SK-N-SH (cell line): ENCODE results near the gene NEDD8. TPM values are rescaled to one million over a fixed set of nuclear protein-coding genes. Genes with fewer than 3 reads are reported as not detected.

Experiments used
- CTCF ChIA-PET: fragments of 300-600, 350-600 bp; formaldehyde crosslinking; extraction: SDS; loops from one replicate; lab custom pipeline; 2021; lab: Yijun Ruan, JAX
- POLR2A ChIA-PET: fragments of 350-600 bp; sonication (Branson Sonifier 250); formaldehyde crosslinking; extraction: SDS; loops from one replicate; lab custom pipeline; 2020; ENCODE audit warnings: antibody characterized with exemption, inconsistent platforms; lab: Yijun Ruan, JAX
- DNase-seq: peaks from one replicate; pipeline ENCODE4 v3.0.0; 2012
- H2AFZ ChIP-seq: fragments of 200-600 bp; sonication (generic); 2 replicates; pipeline ENCODE4 v1.8.1; 2016; ENCODE audit warnings: antibody characterized with exemption, mild to moderate bottlenecking, low read depth
- H3F3A ChIP-seq: fragments of 200-600 bp; sonication (generic); replicated peaks from 2 replicates; pipeline ENCODE3; 2016; ENCODE audit warnings: antibody characterized with exemption, mild to moderate bottlenecking; ENCODE audit not compliant: insufficient read depth
- H3K27ac ChIP-seq, 2 experiments: fragments of 200-500 bp in 1 of 2; fragments of 200-600 bp in 1 of 2; sonication (Bioruptor generic) in 1 of 2; sonication (generic), shearing (Covaris generic) in 1 of 2; 2 replicates each; pipeline versions ENCODE4 v1.5.1 to v1.6.1; 2014 to 2016; ENCODE audit warnings: low read depth in 2 of 2, inconsistent platforms in 1 of 2, low read length in 1 of 2, mild to moderate bottlenecking in 1 of 2, mixed read lengths in 1 of 2
- H3K27me3 ChIP-seq: fragments of 200-600 bp; sonication (generic), shearing (Covaris generic); 2 replicates; pipeline ENCODE4 v1.6.1; 2016; ENCODE audit warnings: mixed run types; ENCODE audit not compliant: insufficient read depth
- H3K36me3 ChIP-seq, 2 experiments: fragments of 200-500 bp in 1 of 2; fragments of 200-600 bp in 1 of 2; sonication (Bioruptor generic) in 1 of 2; sonication (generic) in 1 of 2; replicated peaks in 1 of 2; 2 replicates each; pipeline versions ENCODE3 to v1.5.1; 2014 to 2016; ENCODE audit warnings: low read length in 1 of 2, mild to moderate bottlenecking in 1 of 2; ENCODE audit not compliant: insufficient read depth in 2 of 2, control insufficient read depth in 1 of 2
- H3K4me1 ChIP-seq, 2 experiments: fragments of 200-500 bp in 1 of 2; fragments of 200-600 bp in 1 of 2; sonication (Bioruptor generic) in 1 of 2; sonication (generic), shearing (Covaris generic) in 1 of 2; 2 replicates each; pipeline versions ENCODE4 v1.5.1 to v1.6.1; 2014 to 2016; ENCODE audit warnings: low read depth in 1 of 2, low read length in 1 of 2, mixed run types in 1 of 2; ENCODE audit not compliant: insufficient read depth in 2 of 2, control insufficient read depth in 1 of 2
- H3K4me2 ChIP-seq: fragments of 200-600 bp; sonication (generic), shearing (Covaris generic); 2 replicates; pipeline ENCODE4 v1.6.1; 2017; ENCODE audit warnings: mixed run types
- H3K4me3 ChIP-seq, 2 experiments: fragments of 200-500 bp in 1 of 2; fragments of 200-600 bp in 1 of 2; sonication (Bioruptor generic) in 1 of 2; sonication (generic), shearing (Covaris generic) in 1 of 2; 2 replicates each; pipeline versions ENCODE4 v1.5.1 to v1.8.1; 2014 to 2016; ENCODE audit warnings: low read depth in 2 of 2, inconsistent platforms in 1 of 2, low read length in 1 of 2, mild to moderate bottlenecking in 1 of 2, mixed read lengths in 1 of 2, moderate library complexity in 1 of 2
- H3K79me2 ChIP-seq: fragments of 200-600 bp; sonication (generic); 2 replicates; pipeline ENCODE4 v1.8.1; 2017; ENCODE audit warnings: mild to moderate bottlenecking; ENCODE audit not compliant: insufficient read depth
- H3K9ac ChIP-seq: fragments of 200-600 bp; sonication (generic); 2 replicates; pipeline ENCODE4 v1.6.1; 2017; ENCODE audit warnings: mixed run types
- H3K9me2 ChIP-seq: fragments of 200-600 bp; sonication (generic); 2 replicates; pipeline ENCODE4 v1.6.1; 2017; ENCODE audit warnings: mixed run types
- H3K9me3 ChIP-seq: fragments of 200-600 bp; sonication (generic); 2 replicates; pipeline ENCODE4 v1.6.1; 2017; ENCODE audit warnings: mixed run types, mild to moderate bottlenecking, moderate library complexity
- H4K20me1 ChIP-seq: fragments of 200-600 bp; sonication (generic); 2 replicates; pipeline ENCODE4 v1.6.1; 2017; ENCODE audit warnings: mild to moderate bottlenecking, mixed run types; ENCODE audit not compliant: insufficient read depth
- CHD2 ChIP-seq: fragments of 150-350 bp; IDR thresholded peaks from 2 replicates; pipeline ENCODE4 v1.6.1; 2018; ENCODE audit warnings: low read length; ENCODE audit not compliant: partially characterized antibody
- FOXM1 ChIP-seq: IDR thresholded peaks from 2 replicates; pipeline ENCODE4 v1.4.0; 2012; ENCODE audit warnings: low read depth, mild to moderate bottlenecking
- GABPA ChIP-seq: IDR thresholded peaks from 2 replicates; pipeline ENCODE4 v1.4.0; 2012; ENCODE audit warnings: low read depth, mild to moderate bottlenecking
- JUND ChIP-seq: IDR thresholded peaks from 2 replicates; pipeline ENCODE4 v1.4.0; 2012
- NFIC ChIP-seq: IDR thresholded peaks from 2 replicates; pipeline ENCODE4 v1.4.0; 2012; ENCODE audit warnings: borderline replicate concordance
- NRF1 ChIP-seq: IDR thresholded peaks from 2 replicates; pipeline ENCODE4 v1.6.1; 2012; ENCODE audit warnings: low read depth, mild to moderate bottlenecking, low read length
- SMC3 ChIP-seq: IDR thresholded peaks from 2 replicates; pipeline ENCODE4 v1.6.1; 2012; ENCODE audit warnings: low read depth, low read length, improper control_type of control experiment
- TEAD4 ChIP-seq: IDR thresholded peaks from 2 replicates; pipeline ENCODE4 v1.4.0; 2012; ENCODE audit warnings: mild to moderate bottlenecking, borderline replicate concordance; ENCODE audit not compliant: insufficient read depth
- WGBS: methylation state at CpG from one replicate; pipeline ENCODE4 v1.1.6; 2017; ENCODE audit warnings: low lambda C conversion rate; 5-methylcytosine and 5-hydroxymethylcytosine counted together
- polyA plus RNA-seq, 3 experiments: library from polyadenylated mRNA; depleted of rRNA; stranded (reverse); fragments of >200 nt; gene quantifications; 2 replicates each; pipeline ENCODE4 v1.2.3, GENCODE V29; 2012
- TF ChIP-seq, protein P1 (sequence below): IDR thresholded peaks from 2 replicates; pipeline ENCODE4 v1.4.0; 2012; ENCODE audit warnings: low read depth, borderline replicate concordance
- TF ChIP-seq, protein P2 (sequence below): IDR thresholded peaks from 2 replicates; pipeline ENCODE4; 2012
- TF ChIP-seq, protein P3 (sequence below): fragments of 150-350 bp; IDR thresholded peaks from 2 replicates; pipeline ENCODE4 v1.6.1; 2016; ENCODE audit warnings: mild to moderate bottlenecking, low read depth, low read length

NEDD8 gene
- polyA plus RNA-seq, 1 of the 3 experiments (the other 2 are of a cell fraction): 534 TPM

DNA sequence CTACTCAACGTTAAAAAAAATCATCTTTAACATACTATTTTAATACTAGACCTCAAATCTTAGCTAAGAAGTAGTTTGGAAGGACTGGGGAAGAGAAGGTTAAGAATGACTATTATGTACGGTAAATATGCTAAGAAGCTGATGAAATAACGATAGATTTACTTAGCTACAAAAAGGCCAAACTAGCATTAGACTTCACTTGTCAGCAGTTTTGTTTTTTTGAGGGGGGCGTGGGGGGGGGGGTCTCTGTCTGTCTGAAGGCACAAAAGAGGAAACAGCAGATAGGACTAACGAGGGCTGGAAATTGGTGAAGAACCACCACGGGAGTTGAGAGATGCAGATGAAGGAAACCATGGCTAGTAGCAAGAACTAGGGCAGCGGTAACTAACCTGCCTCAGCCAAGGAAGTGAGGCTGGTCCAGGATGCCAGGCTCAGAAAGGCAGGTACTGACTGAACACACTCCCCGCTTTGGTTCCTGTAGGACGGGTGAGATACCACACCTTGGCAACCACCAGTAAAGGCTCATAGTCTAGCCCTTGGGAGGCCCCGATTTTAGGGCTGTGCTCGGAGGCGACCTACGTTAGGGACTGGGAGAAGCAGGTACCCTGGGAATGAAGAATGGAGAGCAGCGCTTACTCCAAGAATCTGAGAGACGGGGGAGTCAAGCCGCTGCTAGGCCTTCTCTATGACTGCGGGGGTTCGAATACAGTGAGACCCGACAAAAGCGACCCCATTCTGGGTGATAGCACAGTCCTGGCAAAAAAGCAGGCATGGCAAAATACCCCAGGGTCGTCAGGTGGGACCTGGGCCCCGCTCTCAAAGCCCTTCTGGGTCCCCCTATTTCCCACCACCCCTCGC lies 675 bp downstream of the NEDD8 start:
- H3F3A ChIP-seq: peaks cover 12% of the 10 kb centered on the region
- TF ChIP-seq NRF1 (no peak), CHD2 (no peak), GABPA (no peak)
- TF ChIP-seq, protein P1, sequence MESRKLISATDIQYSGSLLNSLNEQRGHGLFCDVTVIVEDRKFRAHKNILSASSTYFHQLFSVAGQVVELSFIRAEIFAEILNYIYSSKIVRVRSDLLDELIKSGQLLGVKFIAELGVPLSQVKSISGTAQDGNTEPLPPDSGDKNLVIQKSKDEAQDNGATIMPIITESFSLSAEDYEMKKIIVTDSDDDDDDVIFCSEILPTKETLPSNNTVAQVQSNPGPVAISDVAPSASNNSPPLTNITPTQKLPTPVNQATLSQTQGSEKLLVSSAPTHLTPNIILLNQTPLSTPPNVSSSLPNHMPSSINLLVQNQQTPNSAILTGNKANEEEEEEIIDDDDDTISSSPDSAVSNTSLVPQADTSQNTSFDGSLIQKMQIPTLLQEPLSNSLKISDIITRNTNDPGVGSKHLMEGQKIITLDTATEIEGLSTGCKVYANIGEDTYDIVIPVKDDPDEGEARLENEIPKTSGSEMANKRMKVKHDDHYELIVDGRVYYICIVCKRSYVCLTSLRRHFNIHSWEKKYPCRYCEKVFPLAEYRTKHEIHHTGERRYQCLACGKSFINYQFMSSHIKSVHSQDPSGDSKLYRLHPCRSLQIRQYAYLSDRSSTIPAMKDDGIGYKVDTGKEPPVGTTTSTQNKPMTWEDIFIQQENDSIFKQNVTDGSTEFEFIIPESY: no peak
- TF ChIP-seq, protein P2, sequence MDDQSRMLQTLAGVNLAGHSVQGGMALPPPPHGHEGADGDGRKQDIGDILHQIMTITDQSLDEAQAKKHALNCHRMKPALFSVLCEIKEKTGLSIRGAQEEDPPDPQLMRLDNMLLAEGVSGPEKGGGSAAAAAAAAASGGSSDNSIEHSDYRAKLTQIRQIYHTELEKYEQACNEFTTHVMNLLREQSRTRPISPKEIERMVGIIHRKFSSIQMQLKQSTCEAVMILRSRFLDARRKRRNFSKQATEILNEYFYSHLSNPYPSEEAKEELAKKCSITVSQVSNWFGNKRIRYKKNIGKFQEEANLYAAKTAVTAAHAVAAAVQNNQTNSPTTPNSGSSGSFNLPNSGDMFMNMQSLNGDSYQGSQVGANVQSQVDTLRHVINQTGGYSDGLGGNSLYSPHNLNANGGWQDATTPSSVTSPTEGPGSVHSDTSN: no peak
- ChIA-PET CTCF (interaction anchor here (0.8 to 1.6 kb wide), 4 partner anchors 9 to 66 kb away, joined by 4 to 6 read pairs (median 4); partner anchors contain the start of gene MDP1), POLR2A (interaction anchor here (0.6 to 1.6 kb wide), 3 partner anchors 10 to 123 kb away, joined by 3 to 7 read pairs (median 4); partner anchors contain the start of gene TINF2)
- no peaks in the 10 kb centered on the region for H3K27me3 ChIP-seq
- H3K79me2 ChIP-seq: peaks cover 92% of the 10 kb centered on the region
- peak overlapping the region; percentile 82 for H3K9ac ChIP-seq
- no peaks in the 10 kb centered on the region for H3K9me3 ChIP-seq
- WGBS: 15% methylated on average over 13 of the region's 23 CpGs
- no peaks in the 10 kb centered on the region for H3K9me2 ChIP-seq
- H3K4me3 ChIP-seq: peak overlapping the region; percentile 82 to 93
- peak overlapping the region; percentile 89 to 99 for H3K27ac ChIP-seq
- H3K4me2 ChIP-seq: peak overlapping the region; percentile 91
- H3K4me1 ChIP-seq: peaks cover 19 to 24% of the 10 kb centered on the region in 2 experiments; a peak in 3 of 4 replicates
- H2AFZ ChIP-seq: peak overlapping the region; percentile 80; the same call in 1 of the 2 replicates
- peaks cover 5% of the 10 kb centered on the region for H4K20me1 ChIP-seq
- DNase-seq: peak; percentile 57
- H3K36me3 ChIP-seq: peaks cover 29 to 31% of the 10 kb centered on the region in 2 experiments

DNA sequence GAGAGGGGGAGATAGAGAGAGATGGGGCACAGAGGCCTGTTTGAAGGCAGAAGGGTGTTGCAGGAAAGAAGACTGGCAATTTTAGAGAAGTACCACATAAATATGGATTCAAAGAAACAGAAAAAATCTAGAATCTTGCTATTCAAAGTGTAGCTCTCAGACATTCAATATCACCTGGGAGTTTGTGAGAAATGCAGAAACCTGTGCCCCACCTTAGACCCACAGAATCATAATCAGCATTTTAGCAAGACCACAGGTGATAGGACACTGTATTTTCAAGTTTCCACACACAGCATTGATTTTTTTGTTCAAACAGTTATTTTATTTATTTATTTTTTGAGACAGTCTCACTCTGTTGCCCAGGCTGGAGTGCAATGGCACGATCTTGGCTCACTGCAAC lies 3.3 kb downstream of the NEDD8 start:
- DNase-seq: no peak
- Histone ChIP-seq H2AFZ (no peak overlapping the region), H3K4me1 (peaks cover 19 to 29% of the 10 kb centered on the region in 2 experiments; a peak in 3 of 4 replicates), H3K27ac (no peak overlapping the region), H3K4me2 (no peak overlapping the region), H4K20me1 (peaks cover 9% of the 10 kb centered on the region)
- WGBS: 0% methylated on average over 1 of the region's 1 CpG
- POLR2A ChIA-PET: no interaction called here
- TF ChIP-seq SMC3 (no peak), NFIC (no peak), FOXM1 (no peak), TEAD4 (no peak), JUND (no peak), CHD2 (no peak)
- TF ChIP-seq, protein P3, sequence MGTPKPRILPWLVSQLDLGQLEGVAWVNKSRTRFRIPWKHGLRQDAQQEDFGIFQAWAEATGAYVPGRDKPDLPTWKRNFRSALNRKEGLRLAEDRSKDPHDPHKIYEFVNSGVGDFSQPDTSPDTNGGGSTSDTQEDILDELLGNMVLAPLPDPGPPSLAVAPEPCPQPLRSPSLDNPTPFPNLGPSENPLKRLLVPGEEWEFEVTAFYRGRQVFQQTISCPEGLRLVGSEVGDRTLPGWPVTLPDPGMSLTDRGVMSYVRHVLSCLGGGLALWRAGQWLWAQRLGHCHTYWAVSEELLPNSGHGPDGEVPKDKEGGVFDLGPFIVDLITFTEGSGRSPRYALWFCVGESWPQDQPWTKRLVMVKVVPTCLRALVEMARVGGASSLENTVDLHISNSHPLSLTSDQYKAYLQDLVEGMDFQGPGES: no peak
- TF ChIP-seq, all 33 proteins: peak for 0
- H3K4me3 ChIP-seq: no peak overlapping the region
- no peaks in the 10 kb centered on the region for H3K9me2 ChIP-seq
- H3F3A ChIP-seq: peaks cover 29% of the 10 kb centered on the region
- H3K27me3 ChIP-seq: no peaks in the 10 kb centered on the region
- no peak overlapping the region for H3K9ac ChIP-seq
- H3K36me3 ChIP-seq: peaks cover 6 to 22% of the 10 kb centered on the region in 2 experiments
- CTCF ChIA-PET: interaction anchor here (0.8 to 2.1 kb wide), 2 partner anchors 13 to 68 kb away, joined by 3 to 11 read pairs; partner anchors contain the start of genes IRF9 and MDP1
- peaks cover 95% of the 10 kb centered on the region for H3K79me2 ChIP-seq
- no peaks in the 10 kb centered on the region for H3K9me3 ChIP-seq
